ENCODE data around the gene SETD5. TPM values are rescaled to one million over a fixed set of nuclear protein-coding genes. Genes with fewer than 3 reads are reported as not detected.
"Not testable (repeated sequence)": the region's sequence is repeated elsewhere in the genome, so short reads cannot be mapped to it uniquely, and the experiment has no call there.

The SETD5 gene
- total RNA-seq, 2 donors from 2014 or later, result 89.1 to 91.3 TPM

DNA sequence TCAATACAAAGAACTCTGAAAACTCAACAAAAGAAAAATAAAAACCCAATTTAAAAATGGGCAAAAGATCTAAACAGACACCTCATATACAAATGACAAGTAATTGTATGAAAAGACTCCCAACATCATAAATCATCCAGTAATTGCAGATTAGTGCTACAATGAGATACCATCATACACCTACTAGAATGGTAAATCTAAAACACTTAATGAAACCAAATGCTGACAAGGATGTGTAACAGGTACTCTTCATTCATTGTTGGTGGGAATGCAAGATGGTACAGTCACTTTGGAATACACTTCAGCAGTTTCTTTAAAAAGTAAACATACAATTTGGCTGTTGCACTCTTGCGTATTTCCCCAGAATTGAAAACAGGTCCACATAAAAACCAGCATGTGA, 87.8 kb downstream of the SETD5 start:
- no peaks in the 10 kb centered on the region for H3K9me3 ChIP-seq
- TF ChIP-seq, protein P1, sequence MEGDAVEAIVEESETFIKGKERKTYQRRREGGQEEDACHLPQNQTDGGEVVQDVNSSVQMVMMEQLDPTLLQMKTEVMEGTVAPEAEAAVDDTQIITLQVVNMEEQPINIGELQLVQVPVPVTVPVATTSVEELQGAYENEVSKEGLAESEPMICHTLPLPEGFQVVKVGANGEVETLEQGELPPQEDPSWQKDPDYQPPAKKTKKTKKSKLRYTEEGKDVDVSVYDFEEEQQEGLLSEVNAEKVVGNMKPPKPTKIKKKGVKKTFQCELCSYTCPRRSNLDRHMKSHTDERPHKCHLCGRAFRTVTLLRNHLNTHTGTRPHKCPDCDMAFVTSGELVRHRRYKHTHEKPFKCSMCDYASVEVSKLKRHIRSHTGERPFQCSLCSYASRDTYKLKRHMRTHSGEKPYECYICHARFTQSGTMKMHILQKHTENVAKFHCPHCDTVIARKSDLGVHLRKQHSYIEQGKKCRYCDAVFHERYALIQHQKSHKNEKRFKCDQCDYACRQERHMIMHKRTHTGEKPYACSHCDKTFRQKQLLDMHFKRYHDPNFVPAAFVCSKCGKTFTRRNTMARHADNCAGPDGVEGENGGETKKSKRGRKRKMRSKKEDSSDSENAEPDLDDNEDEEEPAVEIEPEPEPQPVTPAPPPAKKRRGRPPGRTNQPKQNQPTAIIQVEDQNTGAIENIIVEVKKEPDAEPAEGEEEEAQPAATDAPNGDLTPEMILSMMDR (IDR thresholded peaks at IDR 0.05), result no peak
- H3K27me3 ChIP-seq, result no peaks in the 10 kb centered on the region
- no peaks in the 10 kb centered on the region for H3K4me1 ChIP-seq
- no peak overlapping the region for H3K4me3 ChIP-seq
- H3K36me3 ChIP-seq, result no peaks in the 10 kb centered on the region
- intact Hi-C loops (cut with DNase I), result no loop called here
- no peak for DNase-seq
- H3K27ac ChIP-seq, result no peak overlapping the region
- H3K9ac ChIP-seq (ENCODE audit: low read depth in 2 of 2, low read length in 2 of 2), result no peak overlapping the region

DNA sequence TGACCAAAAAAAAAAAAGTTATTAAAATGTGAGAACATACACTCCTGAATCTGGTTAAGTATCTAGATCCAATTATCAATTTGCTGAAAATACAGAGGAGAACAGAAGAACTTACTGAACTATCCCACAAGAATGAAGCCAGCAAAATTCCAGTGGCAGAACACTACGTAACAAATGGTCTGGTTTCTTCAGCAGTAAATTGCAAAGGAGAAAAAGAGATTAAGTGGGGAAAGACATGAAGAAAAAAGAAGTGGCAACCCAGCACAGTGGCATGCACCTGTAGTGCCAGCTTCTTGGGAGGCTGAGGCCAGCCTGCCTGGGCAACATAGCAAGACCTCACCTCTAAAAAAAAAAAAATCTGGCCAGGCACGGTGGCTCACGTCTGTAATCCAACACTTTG, 94.1 kb downstream of the SETD5 start:
- intact Hi-C loops (cut with DNase I), result no loop called here
- no peak overlapping the region for H3K9ac ChIP-seq (ENCODE audit: low read depth in 2 of 2, low read length in 2 of 2)
- TF ChIP-seq, protein P1 (IDR thresholded peaks at IDR 0.05), result no peak
- no peaks in the 10 kb centered on the region for H3K4me1 ChIP-seq
- H3K36me3 ChIP-seq, result no peaks in the 10 kb centered on the region
- no peak for DNase-seq
- no peak overlapping the region for H3K4me3 ChIP-seq
- no peaks in the 10 kb centered on the region for H3K27me3 ChIP-seq
- no peaks in the 10 kb centered on the region for H3K9me3 ChIP-seq
- no peak overlapping the region for H3K27ac ChIP-seq

DNA sequence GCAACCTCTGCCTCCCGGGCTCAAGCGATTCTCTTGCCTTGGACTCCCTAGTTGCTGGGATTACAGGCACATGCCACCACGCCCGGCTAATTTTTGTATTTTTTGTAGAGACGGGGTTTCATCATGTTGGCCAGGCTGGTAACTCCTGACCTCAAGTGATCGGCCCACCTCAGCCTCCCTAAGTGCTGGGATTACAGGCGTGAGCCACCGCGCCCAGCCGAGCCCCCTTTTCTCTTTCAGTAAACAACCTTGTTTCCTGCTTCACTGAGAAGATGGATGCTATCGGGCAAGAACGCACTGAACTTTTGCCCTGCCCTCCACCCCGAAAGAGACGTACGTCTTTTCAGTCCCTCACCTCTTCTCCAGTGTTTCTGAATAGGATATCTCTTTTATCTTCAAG, 96.6 kb downstream of the SETD5 start:
- H3K27ac ChIP-seq; H3K9ac ChIP-seq (ENCODE audit: low read depth in 2 of 2, low read length in 2 of 2); H3K36me3 ChIP-seq; H3K27me3 ChIP-seq; DNase-seq; intact Hi-C loops (cut with DNase I); H3K9me3 ChIP-seq; H3K4me3 ChIP-seq; H3K4me1 ChIP-seq: not testable (repeated sequence)

DNA sequence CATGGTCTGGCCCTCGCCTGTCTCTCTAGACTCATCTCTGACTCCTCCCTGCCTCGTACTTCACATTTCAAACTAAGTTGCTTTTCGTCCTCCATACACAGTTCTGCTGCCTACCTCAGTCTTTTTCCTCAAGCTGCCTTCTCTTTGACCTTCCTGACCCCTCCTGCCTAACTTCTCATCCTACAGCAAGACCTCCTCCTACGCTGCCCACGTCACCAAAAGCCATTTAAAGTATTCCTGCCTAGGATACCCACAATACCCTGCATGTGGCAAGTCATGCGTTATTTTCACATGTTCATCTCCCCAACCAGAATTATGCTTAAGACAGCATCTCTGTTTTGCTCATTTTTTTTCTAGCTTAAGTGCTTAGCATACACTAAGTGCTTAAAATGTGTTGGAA, 99.5 kb downstream of the SETD5 start:
- H3K9me3 ChIP-seq, result no peaks in the 10 kb centered on the region
- no peak overlapping the region for H3K27ac ChIP-seq
- H3K9ac ChIP-seq (ENCODE audit: low read depth in 2 of 2, low read length in 2 of 2), result no peak overlapping the region
- H3K4me3 ChIP-seq, result no peak overlapping the region
- intact Hi-C loops (cut with DNase I), result no loop called here
- TF ChIP-seq, protein P1 (IDR thresholded peaks at IDR 0.05), result no peak
- no peaks in the 10 kb centered on the region for H3K36me3 ChIP-seq
- no peaks in the 10 kb centered on the region for H3K4me1 ChIP-seq
- no peak for DNase-seq
- H3K27me3 ChIP-seq, result no peaks in the 10 kb centered on the region

DNA sequence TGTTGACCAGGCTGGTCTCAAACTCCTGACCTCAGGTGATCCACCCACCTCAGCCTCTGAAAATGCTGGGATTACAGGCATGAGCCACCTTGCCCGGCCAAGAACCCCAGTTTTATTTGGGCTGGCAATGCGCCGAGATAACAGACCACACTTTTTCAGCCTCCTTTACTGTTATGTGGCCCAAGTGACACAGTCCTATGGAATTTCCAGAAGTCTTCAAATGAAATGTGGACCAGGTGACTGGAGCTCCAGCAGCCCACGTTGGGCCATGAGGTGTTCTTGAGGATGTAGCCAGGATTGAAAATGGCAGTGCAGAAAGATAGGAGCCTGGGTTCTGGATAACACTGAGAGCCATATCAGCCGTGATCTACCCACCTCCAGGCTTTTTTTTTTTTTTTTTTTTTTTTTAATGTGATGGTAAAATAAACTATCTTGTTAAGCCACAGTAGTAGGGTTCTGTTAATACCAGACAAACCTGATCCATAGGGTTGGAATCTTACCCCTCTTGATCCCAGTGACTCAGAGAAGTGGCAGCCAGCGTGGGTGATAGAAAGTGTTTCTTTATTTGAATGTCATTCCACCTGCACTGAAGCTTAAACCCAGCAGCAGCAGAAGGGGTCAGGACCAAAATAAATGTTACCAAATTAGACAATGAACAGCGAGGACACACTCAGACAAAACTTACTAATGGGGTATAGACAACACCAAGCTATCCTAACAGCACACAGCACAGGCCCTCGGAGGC, 100.6 kb downstream of the SETD5 start:
- DNase-seq, result no peak
- H3K9ac ChIP-seq (ENCODE audit: low read depth in 2 of 2, low read length in 2 of 2), result no peak overlapping the region
- no peaks in the 10 kb centered on the region for H3K9me3 ChIP-seq
- H3K4me3 ChIP-seq, result no peak overlapping the region
- no peaks in the 10 kb centered on the region for H3K4me1 ChIP-seq
- H3K27me3 ChIP-seq, result no peaks in the 10 kb centered on the region
- TF ChIP-seq, protein P1 (IDR thresholded peaks at IDR 0.05), result no peak
- intact Hi-C loops (cut with DNase I), result no loop called here
- H3K27ac ChIP-seq, result no peak overlapping the region
- H3K36me3 ChIP-seq, result no peaks in the 10 kb centered on the region

DNA sequence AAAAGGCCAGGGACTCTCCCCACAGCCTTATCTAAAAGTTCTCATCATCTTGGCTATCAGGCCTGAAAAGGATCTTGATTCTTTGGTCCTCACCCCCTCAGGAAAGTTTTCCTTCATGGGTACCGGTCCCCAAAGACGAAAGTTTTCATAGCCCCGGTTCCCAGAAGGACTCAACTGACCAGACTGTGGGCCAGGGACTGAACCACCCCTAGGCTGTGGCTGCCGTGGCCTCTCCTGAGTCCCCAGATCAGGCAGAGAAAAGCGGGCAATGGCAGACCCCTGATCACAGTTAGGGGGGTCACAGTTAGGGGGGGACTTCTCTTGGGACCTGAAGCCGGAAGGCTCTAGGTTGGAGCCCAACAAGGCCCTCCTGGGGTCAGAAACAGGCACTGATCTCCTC, 101.4 kb downstream of the SETD5 start:
- H3K9ac ChIP-seq (ENCODE audit: low read depth in 2 of 2, low read length in 2 of 2), result no peak overlapping the region
- H3K27ac ChIP-seq, result no peak overlapping the region
- H3K9me3 ChIP-seq, result no peaks in the 10 kb centered on the region
- no peak for DNase-seq
- no peak overlapping the region for H3K4me3 ChIP-seq
- H3K36me3 ChIP-seq, result no peaks in the 10 kb centered on the region
- intact Hi-C loops (cut with DNase I), result no loop called here
- TF ChIP-seq, protein P1 (IDR thresholded peaks at IDR 0.05), result no peak
- H3K4me1 ChIP-seq, result no peaks in the 10 kb centered on the region
- no peaks in the 10 kb centered on the region for H3K27me3 ChIP-seq
